Liver (tissue), 9 donors: ENCODE results near the gene WFS1. TPM values are rescaled to one million over a fixed set of nuclear protein-coding genes. Genes with fewer than 3 reads are reported as not detected.

Experiments used
- DNase-seq: peaks from one replicate; pipeline ENCODE4 v3.0.0-alpha.2; 2017; ENCODE audit warnings: low spot score
- H3K27ac ChIP-seq, 2 donors: one replicate each; pipeline ENCODE4 v1.7.0; 2013; ENCODE audit warnings: inconsistent platforms in 2 of 2, low read length in 2 of 2, control low read depth in 1 of 2, low read depth in 1 of 2, mild to moderate bottlenecking in 1 of 2
- H3K27me3 ChIP-seq, 4 donors: one replicate each; pipeline versions ENCODE4 v1.6.1 to v1.7.0; 2013; ENCODE audit warnings: low read length in 3 of 4, inconsistent platforms in 1 of 4, mild to moderate bottlenecking in 1 of 4, moderate library complexity in 1 of 4; ENCODE audit not compliant: control insufficient read depth in 4 of 4, insufficient read depth in 4 of 4
- H3K36me3 ChIP-seq, 4 donors: one replicate each; pipeline versions ENCODE4 v1.6.1 to v1.7.0; 2013; ENCODE audit warnings: low read length in 3 of 4, mild to moderate bottlenecking in 3 of 4, low read depth in 1 of 4, moderate library complexity in 1 of 4; ENCODE audit not compliant: control insufficient read depth in 4 of 4, insufficient read depth in 3 of 4
- H3K4me1 ChIP-seq, 4 donors: one replicate each; pipeline versions ENCODE4 v1.6.1 to v1.7.0; 2013; ENCODE audit warnings: low read length in 3 of 4, mild to moderate bottlenecking in 3 of 4, moderate library complexity in 1 of 4; ENCODE audit not compliant: control insufficient read depth in 4 of 4, insufficient read depth in 4 of 4
- H3K4me3 ChIP-seq, 3 donors: one replicate each; pipeline versions ENCODE4 v1.6.1 to v1.7.0; 2013; ENCODE audit warnings: low read length in 3 of 3, control low read depth in 1 of 3, low read depth in 1 of 3, mild to moderate bottlenecking in 1 of 3
- H3K9ac ChIP-seq, 2 donors: one replicate each; pipeline ENCODE4 v1.7.0; 2013; ENCODE audit warnings: low read length in 2 of 2, mild to moderate bottlenecking in 2 of 2, moderate library complexity in 2 of 2, control low read depth in 1 of 2, low read depth in 1 of 2
- H3K9me3 ChIP-seq, 4 donors: one replicate each; pipeline versions ENCODE4 v1.6.1 to v1.7.0; 2013; ENCODE audit warnings: low read length in 3 of 4; ENCODE audit not compliant: control insufficient read depth in 4 of 4
- ATF3 ChIP-seq: IDR thresholded peaks from 2 replicates; pipeline ENCODE4 v1.6.1; 2016; ENCODE audit warnings: antibody characterized with exemption
- CTCF ChIP-seq: fragments of 150-350 bp; IDR thresholded peaks from 2 replicates; pipeline ENCODE4 v1.5.1; 2017; ENCODE audit warnings: improper control_type of control experiment, low read depth, low read length; ENCODE audit not compliant: missing input control
- EGR1 ChIP-seq, 2 donors: IDR thresholded peaks; 2 replicates each; pipeline ENCODE4 v1.6.1; 2016 to 2018; ENCODE audit warnings: antibody characterized with exemption in 2 of 2, low read depth in 2 of 2
- FOXA1 ChIP-seq: IDR thresholded peaks from 2 replicates; pipeline ENCODE4 v1.6.1; 2016; ENCODE audit warnings: antibody characterized with exemption
- FOXA2 ChIP-seq: IDR thresholded peaks from 2 replicates; pipeline ENCODE4 v1.6.1; 2016; ENCODE audit warnings: antibody characterized with exemption
- GABPA ChIP-seq, 2 donors: IDR thresholded peaks in 1 of 2; conservative IDR thresholded peaks in 1 of 2; 2 replicates each; pipeline ENCODE4 v1.6.1; 2016; ENCODE audit warnings: antibody characterized with exemption in 2 of 2, mild to moderate bottlenecking in 1 of 2, moderate library complexity in 1 of 2
- HNF4A ChIP-seq, 2 donors: conservative IDR thresholded peaks; 2 replicates each; pipeline ENCODE4 v1.6.1; 2016; ENCODE audit warnings: antibody characterized with exemption in 2 of 2, mild to moderate bottlenecking in 2 of 2
- HNF4G ChIP-seq: IDR thresholded peaks from 2 replicates; pipeline ENCODE4 v1.6.1; 2016; ENCODE audit warnings: antibody characterized with exemption
- JUND ChIP-seq, 2 donors: IDR thresholded peaks; 2 replicates each; pipeline ENCODE4 v1.6.1; 2016; ENCODE audit warnings: antibody characterized with exemption in 2 of 2
- MAX ChIP-seq: IDR thresholded peaks from 2 replicates; pipeline ENCODE4 v1.6.1; 2016; ENCODE audit warnings: antibody characterized with exemption
- NR2F2 ChIP-seq: IDR thresholded peaks from 2 replicates; pipeline ENCODE4 v1.6.1; 2016; ENCODE audit warnings: antibody characterized with exemption
- RAD21 ChIP-seq, 2 donors: IDR thresholded peaks; 2 replicates each; pipeline ENCODE4 v1.6.1; 2016; ENCODE audit warnings: antibody characterized with exemption in 2 of 2, mild to moderate bottlenecking in 2 of 2
- REST ChIP-seq: IDR thresholded peaks from 2 replicates; pipeline ENCODE4 v1.6.1; 2016; ENCODE audit warnings: antibody characterized with exemption, mild to moderate bottlenecking
- RXRA ChIP-seq, 2 donors: IDR thresholded peaks; 2 replicates each; pipeline ENCODE4 v1.6.1; 2017 to 2018; ENCODE audit warnings: antibody characterized with exemption in 2 of 2, mild to moderate bottlenecking in 1 of 2
- SP1 ChIP-seq: IDR thresholded peaks from 2 replicates; pipeline ENCODE4 v1.6.1; 2018; ENCODE audit warnings: antibody characterized with exemption, mild to moderate bottlenecking
- TAF1 ChIP-seq: conservative IDR thresholded peaks from 2 replicates; pipeline ENCODE4 v1.6.1; 2016; ENCODE audit warnings: antibody characterized with exemption, mild to moderate bottlenecking
- YY1 ChIP-seq: IDR thresholded peaks from 2 replicates; pipeline ENCODE4 v1.6.1; 2016; ENCODE audit warnings: antibody characterized with exemption, mild to moderate bottlenecking
- ZBTB33 ChIP-seq: IDR thresholded peaks from 2 replicates; pipeline ENCODE4 v1.6.1; 2016; ENCODE audit warnings: antibody characterized with exemption
- WGBS: extraction: QIAGEN DNeasy Blood & Tissue Kit; methylation state at CpG from one replicate; pipeline ENCODE4 v1.1.7; 2013; 5-methylcytosine and 5-hydroxymethylcytosine counted together
- polyA plus RNA-seq, 2 donors: library from polyadenylated mRNA; stranded (reverse) in 1 of 2; unstranded in 1 of 2; fragments of 200-250 nt in 1 of 2; fragments of >200 nt in 1 of 2; fragmentation: Nextera tagmentation in 1 of 2; extraction: Ambion mirVana in 1 of 2; gene quantifications; one replicate each; pipeline versions ENCODE4 v1.2.1 to v1.2.3, GENCODE V29; 2013 to 2015
- total RNA-seq, 2 donors: library from RNA; depleted of rRNA; stranded (reverse); fragments of >200 nt; gene quantifications; one replicate each; pipeline ENCODE4 v1.2.3, GENCODE V29; 2014
- donor health status: healthy.
- donor health status: healthy.
- donor health status: healthy.
- donor health status: healthy.
- donor health status: healthy.

The WFS1 gene
- total and polyA plus RNA-seq, 4 donors, result 6.0 to 23.9 (median 13.0) TPM

GRCh38 chr4:6250235-6250983, 19.2 kb upstream of the WFS1 start:
- 13% methylated on average over 15 of the region's 15 CpGs for WGBS
- no peaks in the 10 kb centered on the region for H3K9me3 ChIP-seq
- H3K9ac ChIP-seq, result no peak overlapping the region
- peaks cover 2 to 14% (median 6%) of the 10 kb centered on the region in 4 donors for H3K27me3 ChIP-seq
- no peak for DNase-seq
- no peaks in the 10 kb centered on the region for H3K36me3 ChIP-seq
- H3K27ac ChIP-seq, result no peak overlapping the region
- TF ChIP-seq REST (no peak), TAF1 (no peak), CTCF (peak; percentile 84), ZBTB33 (no peak), RAD21 (IDR thresholded peaks at IDR 0.05) (peak; percentile 88)
- H3K4me1 ChIP-seq, result no peaks in the 10 kb centered on the region
- H3K4me3 ChIP-seq, result no peak overlapping the region

- H3K36me3 ChIP-seq, result no peaks in the 10 kb centered on the region
- H3K9ac ChIP-seq, result no peak overlapping the region
- H3K4me1 ChIP-seq, result no peaks in the 10 kb centered on the region
- peaks cover under 1 to 14% (median 4%) of the 10 kb centered on the region in 4 donors for H3K27me3 ChIP-seq
- no peak for DNase-seq
- H3K4me3 ChIP-seq, result no peak overlapping the region
- no peak overlapping the region for H3K27ac ChIP-seq
- 0% methylated on average over 1 of the region's 1 CpG for WGBS
- H3K9me3 ChIP-seq, result no peaks in the 10 kb centered on the region
- no peak for TF ChIP-seq HNF4G
- TF ChIP-seq CTCF, result no peak
- TF ChIP-seq TAF1, result no peak
- TF ChIP-seq ATF3, result no peak
- TF ChIP-seq NR2F2, result no peak
- TF ChIP-seq JUND (IDR thresholded peaks at IDR 0.05), result no peak
- TF ChIP-seq YY1, result no peak
- TF ChIP-seq GABPA (IDR thresholded peaks at IDR 0.05 in 1 of 2, conservative IDR thresholded peaks at IDR 0.05 in 1 of 2), result no peak
- TF ChIP-seq RXRA (IDR thresholded peaks at IDR 0.05), result no peak
- TF ChIP-seq MAX, result no peak
- TF ChIP-seq SP1, result no peak
- TF ChIP-seq FOXA1, result no peak
- TF ChIP-seq HNF4A (conservative IDR thresholded peaks at IDR 0.05), result no peak
- TF ChIP-seq FOXA2, result no peak
- TF ChIP-seq ZBTB33, result no peak
- TF ChIP-seq EGR1 (IDR thresholded peaks at IDR 0.05; ENCODE audit: low read depth in 2 of 2), result no peak
- no peak for TF ChIP-seq RAD21 (IDR thresholded peaks at IDR 0.05)
Observed at GRCh38 chr4:6250984-6251295, 18.7 kb upstream of the WFS1 start.
